Activated T-cell treated with anti-CD3 and anti-CD28 coated beads, Interleukin-2, amount 50 U/mL, for 4 hours (primary cell): ENCODE data around the gene LMF1. TPM values are rescaled to one million over a fixed set of nuclear protein-coding genes. Genes with fewer than 3 reads are reported as not detected.
"Not testable (repeated sequence)": the region's sequence is repeated elsewhere in the genome, so short reads cannot be mapped to it uniquely, and the experiment has no call there.

Experiments used
- ATAC-seq, 2 donors: fragments of 200-7000 bp; cut with Tn5 transposase; one replicate each; pipeline ENCODE4 v1.10.0; 2021
- DNase-seq: peaks from one replicate; pipeline ENCODE4 v3.0.0-alpha.2; 2020
- H3K27me3 Mint-ChIP-seq: one replicate; pipeline ENCODE4 v1.8.0; 2021; ENCODE audit warnings: low read depth, mixed read lengths
- H3K36me3 Mint-ChIP-seq: one replicate; pipeline ENCODE4 v1.8.0; 2022; ENCODE audit warnings: mixed read lengths; ENCODE audit not compliant: insufficient read depth
- H3K4me1 Mint-ChIP-seq: one replicate; pipeline ENCODE4 v1.8.0; 2021; ENCODE audit warnings: low read depth, mixed read lengths
- H3K4me3 Mint-ChIP-seq: one replicate; pipeline ENCODE4 v1.8.0; 2021; ENCODE audit warnings: mild to moderate bottlenecking, moderate library complexity, mixed read lengths
- H3K9me3 Mint-ChIP-seq: one replicate; pipeline ENCODE4 v1.8.0; 2021; ENCODE audit warnings: mixed read lengths
- total RNA-seq, 3 donors: library from RNA; stranded (reverse); gene quantifications; one replicate each; pipeline ENCODE4 v1.2.1, GENCODE V29; 2021

The LMF1 gene
- total RNA-seq, 3 donors from 2014 or later = 7.7 to 9.9 (median 9.3) TPM

DNA sequence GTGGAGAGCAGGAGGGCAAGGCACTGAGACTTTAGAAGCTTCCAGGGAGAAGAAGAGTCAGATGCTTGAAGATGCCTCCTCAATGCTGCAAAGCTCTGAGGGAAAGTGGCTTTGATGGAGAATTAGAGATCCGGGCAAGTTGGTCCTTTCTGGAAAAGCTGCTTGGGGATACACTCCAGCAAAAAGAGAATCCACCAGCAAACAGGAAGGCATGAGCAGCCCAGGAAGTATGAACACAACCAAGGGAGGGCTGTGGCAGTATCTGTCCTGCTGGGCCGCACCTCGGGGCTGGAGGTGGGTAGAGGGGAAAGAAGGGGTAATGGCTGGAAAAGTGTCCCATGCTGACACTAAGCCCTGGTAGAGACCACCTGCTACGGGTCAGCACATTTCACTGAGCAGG lies 5.3 kb downstream of the LMF1 start:
- H3K27me3 Mint-ChIP-seq = no peaks in the 10 kb centered on the region
- ATAC-seq (no peak), DNase-seq (no peak)
- H3K36me3 Mint-ChIP-seq = peaks cover 15% of the 10 kb centered on the region
- no peaks in the 10 kb centered on the region for H3K9me3 Mint-ChIP-seq
- H3K4me1 Mint-ChIP-seq = peaks cover 42% of the 10 kb centered on the region
- H3K4me3 Mint-ChIP-seq = no peak overlapping the region

DNA sequence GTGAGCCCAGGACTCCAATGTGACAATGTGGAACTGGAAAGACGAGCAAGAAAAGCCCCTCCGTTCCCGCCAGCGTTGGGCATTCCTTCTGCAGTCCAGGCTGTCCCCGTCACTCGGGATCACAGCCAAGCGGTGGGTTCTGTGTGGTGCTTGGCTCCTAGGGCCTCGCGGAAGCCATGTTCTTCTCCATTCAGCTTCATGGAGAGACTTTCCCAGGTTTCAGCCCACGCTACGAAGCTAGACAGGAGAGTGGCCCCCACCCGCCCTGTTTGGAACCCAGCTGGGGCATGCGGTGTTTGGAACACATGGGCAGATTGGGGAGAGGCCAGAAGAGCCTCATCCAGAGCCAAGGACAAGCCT lies 5.8 kb downstream of the LMF1 start:
- DNase-seq (no peak), ATAC-seq (no peak)
- Mint-ChIP-seq H3K4me3 (peak overlapping the region; percentile 77), H3K4me1 (peaks cover 42% of the 10 kb centered on the region), H3K9me3 (no peaks in the 10 kb centered on the region), H3K36me3 (peaks cover 15% of the 10 kb centered on the region), H3K27me3 (no peaks in the 10 kb centered on the region)

DNA sequence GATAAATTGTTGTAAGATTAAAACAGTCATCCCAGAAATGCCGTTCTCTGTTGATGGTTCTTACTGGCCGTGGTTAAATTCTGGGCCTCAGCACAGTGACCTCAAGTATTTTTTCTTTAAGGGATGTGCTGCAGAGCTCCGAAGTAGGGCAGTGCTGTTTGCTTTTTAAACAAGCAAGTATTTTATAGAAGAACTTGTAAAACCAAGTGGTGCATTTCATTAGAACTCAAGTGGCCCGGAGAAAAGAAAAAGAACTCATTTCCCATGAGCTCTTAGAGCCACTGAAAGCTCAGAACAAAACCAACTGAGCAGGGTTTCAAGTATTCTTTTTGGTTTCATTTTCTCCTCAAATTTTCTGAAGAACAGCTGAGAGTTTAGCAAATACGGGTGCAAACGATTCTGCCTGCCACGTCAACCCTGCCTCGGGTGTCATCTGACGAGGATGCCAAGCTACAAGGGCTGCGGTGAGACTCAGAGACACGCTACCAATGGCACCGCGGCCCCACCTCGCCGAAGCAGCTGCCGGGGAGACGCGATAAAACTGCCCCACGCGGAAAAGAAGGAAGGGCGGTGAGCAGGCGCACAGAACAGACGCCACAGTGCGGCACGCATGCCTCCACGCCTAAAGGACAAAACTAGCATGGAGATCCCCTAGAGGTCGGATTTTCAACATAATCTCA lies 6.3 kb downstream of the LMF1 start:
- Mint-ChIP-seq H3K9me3 (no peaks in the 10 kb centered on the region), H3K4me3 (peak overlapping the region; percentile 77), H3K4me1 (peaks cover 44% of the 10 kb centered on the region), H3K36me3 (peaks cover 15% of the 10 kb centered on the region), H3K27me3 (no peaks in the 10 kb centered on the region)
- DNase-seq (peak; percentile 65), ATAC-seq (peak; percentile 88 to 92)

DNA sequence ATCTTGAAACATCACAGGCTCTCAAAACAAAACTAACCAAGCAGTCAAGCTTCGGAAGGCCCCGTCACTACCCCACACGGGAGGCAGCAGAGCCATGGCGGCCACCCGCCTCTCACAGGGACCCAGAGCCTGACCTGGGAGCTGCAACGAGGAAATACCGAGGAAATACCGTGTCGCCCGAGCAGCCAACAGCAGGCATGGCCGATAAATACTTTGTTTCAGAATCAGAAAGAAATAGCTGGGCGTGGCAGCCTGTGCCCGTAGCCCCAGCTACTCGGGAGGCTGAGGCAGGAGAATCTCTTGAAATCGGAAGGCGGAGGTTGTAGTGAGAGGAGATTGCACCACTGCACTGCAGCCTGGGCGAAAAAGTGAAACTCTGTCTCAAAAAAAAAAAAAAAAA lies 6.9 kb downstream of the LMF1 start:
- peak overlapping the region; percentile 77 for H3K4me3 Mint-ChIP-seq
- DNase-seq (no peak), ATAC-seq (peak in 1 of 2 donors; percentile 54)
- H3K9me3 Mint-ChIP-seq = no peaks in the 10 kb centered on the region
- peaks cover 15% of the 10 kb centered on the region for H3K36me3 Mint-ChIP-seq
- no peaks in the 10 kb centered on the region for H3K27me3 Mint-ChIP-seq
- peaks cover 41% of the 10 kb centered on the region for H3K4me1 Mint-ChIP-seq

DNA sequence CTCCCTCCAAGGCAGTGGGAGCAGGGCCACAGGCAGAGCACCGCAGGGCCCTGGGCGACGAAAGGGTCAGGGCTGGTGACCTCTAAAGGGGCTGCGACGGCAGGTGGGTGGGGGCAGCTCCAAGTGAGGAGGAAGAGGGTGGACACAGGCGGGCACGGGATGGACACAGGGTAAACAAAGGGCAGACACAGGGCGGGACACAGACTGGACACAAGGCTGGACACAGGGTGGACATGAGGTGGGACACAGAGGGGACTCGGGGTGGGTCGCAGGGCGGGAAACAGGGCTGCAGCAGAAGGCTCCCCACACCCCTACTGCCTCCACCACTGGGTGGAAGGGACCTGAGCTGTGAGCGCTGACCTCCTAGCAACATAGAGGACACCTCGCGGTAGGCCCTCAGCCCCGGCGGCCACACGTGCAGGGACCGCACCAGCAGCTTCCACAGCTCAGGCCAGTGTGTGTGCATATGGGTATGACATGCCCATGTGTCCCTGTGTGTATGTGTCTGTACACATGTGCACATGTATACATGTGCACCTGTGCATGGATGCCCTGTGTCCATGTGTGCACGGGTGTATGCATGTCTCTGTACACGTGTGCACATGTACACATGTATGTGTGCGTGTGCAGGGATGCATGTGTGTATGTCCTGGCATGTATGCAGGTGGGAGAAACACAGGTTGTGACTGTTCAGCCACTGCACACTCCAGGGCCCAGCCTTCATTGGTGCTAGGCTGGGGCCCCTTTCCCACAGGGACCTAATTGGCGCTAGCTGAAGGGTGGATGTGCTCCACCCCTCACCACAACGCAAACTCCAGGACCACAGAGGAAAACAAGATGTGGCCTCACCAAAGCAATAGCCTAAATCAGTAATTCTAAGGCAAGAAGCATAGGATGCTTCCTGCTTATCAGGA lies 7.6 kb downstream of the LMF1 start:
- Mint-ChIP-seq H3K9me3 (no peaks in the 10 kb centered on the region), H3K36me3 (peaks cover 13% of the 10 kb centered on the region), H3K4me1 (peaks cover 33% of the 10 kb centered on the region), H3K27me3 (no peaks in the 10 kb centered on the region), H3K4me3 (peak overlapping the region; percentile 77)
- ATAC-seq (no peak), DNase-seq (no peak)

DNA sequence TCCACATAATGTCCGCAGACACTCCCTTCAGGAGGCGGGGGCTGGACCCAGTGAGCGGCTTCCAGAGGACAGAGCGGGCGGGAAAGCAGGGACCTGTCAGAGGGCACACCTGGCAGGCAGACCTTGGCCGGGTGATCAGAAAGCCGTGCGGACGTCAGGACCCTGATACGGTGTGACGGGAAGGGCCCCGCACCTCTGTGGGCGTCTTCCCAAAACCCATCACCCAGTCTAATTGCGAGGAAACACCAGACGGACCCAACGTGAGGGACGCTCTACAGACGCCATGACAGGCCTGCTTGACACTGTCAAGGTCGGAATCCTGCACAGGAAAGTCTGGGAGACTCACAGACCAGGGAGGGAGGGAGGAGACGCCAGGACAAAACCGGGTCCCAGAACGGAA lies 8.4 kb downstream of the LMF1 start:
- DNase-seq (no peak), ATAC-seq (no peak)
- no peak overlapping the region for H3K4me3 Mint-ChIP-seq
- no peaks in the 10 kb centered on the region for H3K27me3 Mint-ChIP-seq
- peaks cover 13% of the 10 kb centered on the region for H3K36me3 Mint-ChIP-seq
- H3K4me1 Mint-ChIP-seq = peaks cover 34% of the 10 kb centered on the region
- H3K9me3 Mint-ChIP-seq = no peaks in the 10 kb centered on the region

DNA sequence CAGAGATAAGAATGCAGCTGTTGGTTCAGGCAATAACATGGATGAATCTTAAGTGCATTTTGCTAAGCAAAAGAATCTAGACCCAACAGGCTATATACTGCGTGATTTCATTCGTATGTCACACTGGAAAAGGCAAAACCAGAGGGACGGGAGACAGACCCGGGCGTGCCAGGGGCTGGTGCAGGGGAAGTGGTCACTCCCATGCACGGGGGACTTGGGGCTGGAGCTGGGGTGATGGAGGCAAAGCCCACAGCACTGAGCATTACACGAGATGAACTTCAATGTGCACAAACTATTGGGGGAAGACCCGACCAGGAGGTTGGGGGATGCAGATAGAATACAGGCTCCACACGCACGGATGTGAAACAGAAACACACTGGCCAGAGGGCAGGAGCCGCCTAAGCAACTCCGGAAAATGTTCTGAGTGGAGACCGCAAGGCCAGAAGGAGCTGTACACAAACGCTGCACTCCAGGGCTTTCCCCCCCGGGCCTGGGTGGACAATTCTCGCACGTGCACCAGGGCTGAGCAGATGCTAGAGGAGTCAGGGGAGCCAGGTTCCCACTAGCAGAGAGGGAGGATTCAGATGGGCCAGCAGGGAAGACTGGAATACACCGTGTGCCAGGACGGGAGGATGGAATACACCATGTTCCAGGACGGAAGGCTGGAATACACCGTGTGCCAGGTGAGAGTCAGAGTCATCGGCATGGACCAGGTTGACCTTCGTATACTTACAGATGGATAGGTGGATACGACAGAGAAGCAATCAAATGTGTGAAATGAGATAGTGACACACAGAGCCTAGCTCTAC lies 11.3 kb downstream of the LMF1 start:
- H3K36me3 Mint-ChIP-seq = peaks cover 4% of the 10 kb centered on the region
- H3K4me1 Mint-ChIP-seq = peaks cover 25% of the 10 kb centered on the region
- no peaks in the 10 kb centered on the region for H3K9me3 Mint-ChIP-seq
- DNase-seq = no peak
- no peak for ATAC-seq
- no peak overlapping the region for H3K4me3 Mint-ChIP-seq
- no peaks in the 10 kb centered on the region for H3K27me3 Mint-ChIP-seq

DNA sequence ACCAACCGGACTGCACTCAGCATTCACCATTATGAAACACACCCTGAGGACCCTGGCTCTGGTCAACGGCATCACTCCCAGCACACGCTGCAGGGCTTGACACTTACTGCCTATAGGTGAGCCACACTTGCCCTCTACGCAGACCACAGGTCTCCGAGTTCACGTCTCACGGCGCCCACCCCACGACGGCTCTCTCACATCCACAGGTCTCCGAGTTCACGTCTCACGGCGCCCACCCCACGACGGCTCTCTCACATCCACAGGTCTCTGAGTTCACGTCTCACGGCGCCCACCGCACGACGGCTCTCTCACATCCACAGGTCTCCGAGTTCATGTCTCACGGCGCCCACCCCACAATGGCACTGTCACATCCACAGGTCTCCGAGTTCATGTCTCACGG lies 15.0 kb downstream of the LMF1 start:
- H3K4me3 Mint-ChIP-seq, DNase-seq, ATAC-seq, H3K9me3 Mint-ChIP-seq, H3K27me3 Mint-ChIP-seq: not testable (repeated sequence)
- H3K4me1 Mint-ChIP-seq = peaks cover 13% of the 10 kb centered on the region
- peaks cover 18% of the 10 kb centered on the region for H3K36me3 Mint-ChIP-seq

DNA sequence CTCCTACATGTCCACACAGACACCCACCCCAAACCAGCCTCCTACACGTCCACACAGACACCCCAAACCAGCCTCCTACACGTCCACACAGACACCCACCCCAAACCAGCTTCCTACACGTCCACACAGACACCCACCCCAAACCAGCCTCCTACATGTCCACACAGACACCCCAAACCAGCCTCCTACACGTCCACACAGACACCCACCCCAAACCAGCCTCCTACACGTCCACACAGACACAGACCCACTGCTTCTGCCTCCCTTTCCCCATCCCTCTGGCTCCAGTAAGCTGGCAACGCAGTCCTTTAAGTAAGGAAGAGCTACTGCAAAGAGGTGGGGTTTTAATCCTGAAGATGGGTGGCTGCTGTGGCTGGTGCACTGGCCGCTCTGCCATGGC lies 17.0 kb downstream of the LMF1 start:
- not testable (repeated sequence) for H3K9me3 Mint-ChIP-seq, ATAC-seq, H3K4me3 Mint-ChIP-seq, DNase-seq, H3K27me3 Mint-ChIP-seq
- Mint-ChIP-seq H3K36me3 (peaks cover 18% of the 10 kb centered on the region), H3K4me1 (peaks cover 11% of the 10 kb centered on the region)

DNA sequence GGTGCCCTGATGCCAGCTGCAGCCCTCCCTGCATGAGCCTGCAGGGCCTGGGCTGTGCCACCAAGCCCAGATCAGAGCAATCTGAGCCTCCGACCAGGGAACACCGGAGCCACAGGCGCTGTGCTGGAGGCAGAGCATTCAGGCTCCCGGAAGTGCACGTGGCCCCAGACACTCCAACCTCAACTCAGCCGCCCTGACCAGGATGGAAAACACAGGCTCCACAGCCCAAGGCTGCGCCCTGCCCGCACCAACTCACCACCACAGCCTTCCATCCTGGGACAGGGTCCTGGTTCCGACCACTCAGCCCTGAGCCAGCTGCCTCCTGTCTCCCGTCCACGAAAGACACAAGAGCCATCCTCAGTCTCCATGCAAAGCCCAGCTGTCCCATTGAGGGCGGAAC lies 18.5 kb downstream of the LMF1 start:
- Mint-ChIP-seq H3K27me3 (no peaks in the 10 kb centered on the region), H3K4me3 (no peak overlapping the region), H3K4me1 (peaks cover 8% of the 10 kb centered on the region), H3K36me3 (peaks cover 24% of the 10 kb centered on the region), H3K9me3 (no peaks in the 10 kb centered on the region)
- ATAC-seq (no peak), DNase-seq (no peak)

DNA sequence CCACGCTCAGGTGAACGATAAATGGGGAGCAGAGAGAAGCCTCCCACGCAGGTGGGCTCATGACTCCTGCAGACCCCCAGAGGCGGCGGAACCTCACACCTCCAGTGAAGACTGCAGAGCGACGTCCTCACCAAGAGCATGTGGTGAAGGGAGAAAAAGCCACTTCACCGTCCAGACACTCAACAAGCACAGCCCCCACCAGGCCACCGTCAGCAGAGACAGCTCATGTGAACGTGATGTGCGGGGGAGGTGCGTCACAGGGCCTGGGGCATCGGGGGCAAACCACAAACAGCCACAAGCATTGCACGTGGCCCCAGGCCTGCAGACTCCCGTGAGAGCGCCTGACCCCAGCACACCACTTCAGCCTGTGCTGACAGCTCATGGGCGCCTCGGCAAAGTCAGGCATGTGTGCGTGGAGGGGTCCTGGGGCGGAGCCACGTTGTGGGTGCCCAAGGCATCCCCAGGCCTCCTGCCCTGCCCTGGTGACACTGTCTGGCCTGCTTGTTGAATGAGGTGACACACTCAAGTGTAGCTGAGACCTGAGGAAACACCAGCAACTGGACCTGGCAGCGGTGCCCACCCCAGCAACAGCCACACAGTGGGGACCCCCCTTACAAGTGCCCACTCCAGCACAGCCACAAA lies 19.0 kb downstream of the LMF1 start:
- H3K4me3 Mint-ChIP-seq = no peak overlapping the region
- no peak for ATAC-seq

DNA sequence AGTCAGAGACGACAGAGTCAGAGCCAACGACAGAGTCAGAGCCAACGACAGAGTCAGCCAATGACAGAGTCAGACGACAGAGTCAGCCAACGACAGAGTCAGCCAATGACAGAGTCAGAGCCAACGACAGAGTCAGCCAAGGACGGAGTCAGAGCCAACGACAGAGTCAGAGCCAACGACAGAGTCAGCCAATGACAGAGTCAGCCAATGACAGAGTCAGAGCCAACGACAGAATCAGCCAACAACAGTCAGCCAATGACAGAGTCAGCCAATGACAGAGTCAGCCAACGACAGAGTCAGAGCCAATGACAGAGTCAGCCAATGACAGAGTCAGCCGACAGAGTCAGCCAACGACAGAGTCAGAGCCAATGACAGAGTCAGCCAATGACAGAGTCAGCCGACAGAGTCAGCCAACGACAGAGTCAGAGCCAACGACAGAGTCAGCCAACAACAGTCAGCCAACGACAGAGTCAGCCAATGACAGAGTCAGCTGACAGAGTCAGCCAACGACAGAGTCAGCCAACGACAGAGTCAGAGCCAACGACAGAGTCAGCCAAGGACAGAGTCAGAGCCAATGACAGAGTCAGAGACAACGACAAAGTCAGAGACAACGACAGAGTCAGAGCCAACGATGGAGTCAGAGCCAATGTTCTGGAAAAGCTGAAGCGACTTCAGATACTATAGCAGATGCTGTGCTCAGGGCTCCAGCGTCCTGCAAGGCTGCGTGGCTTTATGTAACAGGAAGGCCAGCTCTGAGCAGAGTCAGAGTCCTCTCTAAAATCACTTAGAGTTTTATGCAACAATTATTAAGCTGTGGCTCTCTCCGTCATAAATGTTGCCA lies 19.8 kb downstream of the LMF1 start:
- not testable (repeated sequence) for H3K27me3 Mint-ChIP-seq, H3K4me1 Mint-ChIP-seq, DNase-seq, ATAC-seq, H3K9me3 Mint-ChIP-seq, H3K4me3 Mint-ChIP-seq
- H3K36me3 Mint-ChIP-seq = peaks cover 26% of the 10 kb centered on the region

More for the DNA sequence above, 19.0 kb downstream of the LMF1 start:
- H3K27me3 Mint-ChIP-seq = no peaks in the 10 kb centered on the region
- H3K9me3 Mint-ChIP-seq = no peaks in the 10 kb centered on the region
- H3K4me1 Mint-ChIP-seq = peaks cover 7% of the 10 kb centered on the region
- H3K36me3 Mint-ChIP-seq = peaks cover 25% of the 10 kb centered on the region
- DNase-seq = no peak

DNA sequence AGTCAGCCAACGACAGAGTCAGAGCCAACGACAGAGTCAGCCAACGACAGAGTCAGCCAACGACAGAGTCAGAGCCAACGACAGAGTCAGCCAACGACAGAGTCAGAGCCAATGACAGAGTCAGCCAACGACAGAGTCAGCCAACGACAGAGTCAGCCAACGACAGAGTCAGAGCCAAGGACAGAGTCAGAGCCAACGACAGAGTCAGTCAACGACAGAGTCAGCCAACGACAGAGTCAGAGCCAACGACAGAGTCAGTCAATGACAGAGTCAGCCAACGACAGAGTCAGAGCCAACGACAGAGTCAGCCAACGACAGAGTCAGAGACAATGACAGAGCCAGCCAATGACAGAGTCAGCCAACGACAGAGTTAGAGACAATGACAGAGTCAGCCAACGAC lies 22.0 kb downstream of the LMF1 start:
- peaks cover 34% of the 10 kb centered on the region for H3K36me3 Mint-ChIP-seq
- H3K4me1 Mint-ChIP-seq, DNase-seq, H3K27me3 Mint-ChIP-seq, H3K4me3 Mint-ChIP-seq, H3K9me3 Mint-ChIP-seq, ATAC-seq: not testable (repeated sequence)
